ENCODE measurements around the gene BOLA3.
"Not testable (repeated sequence)": the region's sequence is repeated elsewhere in the genome, so short reads cannot be mapped to it uniquely, and the experiment has no call there.

BOLA3 gene

GRCh38 chr2:74147727-74148456 lies at the start of gene BOLA3:
Gene BOLA3, minus strand, starts transcription at chr2:74147912. Its CDS starts 38 bp downstream, at chr2:74147874.
- DNase-seq = peak; percentile 51

- DNase-seq = no peak
These were observed 49.3 kb upstream of the BOLA3 start for GRCh38 chr2:74197049-74197448.

GRCh38 chr2:74194799-74195198 lies 47.1 kb upstream of the BOLA3 start:
- DNase-seq = no peak

GRCh38 chr2:74191596-74192380 lies 44.1 kb upstream of the BOLA3 start:
- DNase-seq = no peak

- DNase-seq = no peak
These were observed 41.0 kb upstream of the BOLA3 start for GRCh38 chr2:74188696-74189095.

- DNase-seq = no peak
These were observed 40.4 kb upstream of the BOLA3 start for GRCh38 chr2:74188018-74188601.

- not testable (repeated sequence) for DNase-seq
These were observed 39.0 kb upstream of the BOLA3 start for GRCh38 chr2:74186706-74187105.

- DNase-seq = no peak
These were observed 38.3 kb upstream of the BOLA3 start for GRCh38 chr2:74186038-74186437.

- DNase-seq = no peak
These were observed 36.2 kb upstream of the BOLA3 start for GRCh38 chr2:74183878-74184277.

- DNase-seq = no peak
These were observed 34.0 kb upstream of the BOLA3 start for GRCh38 chr2:74181739-74182138.

- DNase-seq = no peak
These were observed 31.6 kb upstream of the BOLA3 start for GRCh38 chr2:74179063-74179865.

GRCh38 chr2:74178211-74179062 lies 30.7 kb upstream of the BOLA3 start, which contains the start of gene MOB1A:
Gene MOB1A, minus strand, starts transcription at chr2:74178879. Its CDS starts 205 bp downstream, at chr2:74178674.
- DNase-seq = peak; percentile 90

GRCh38 chr2:74177696-74178095 lies 30.0 kb upstream of the BOLA3 start:
- DNase-seq = no peak

- DNase-seq = no peak
These were observed 27.2 kb upstream of the BOLA3 start for GRCh38 chr2:74174909-74175308.

- no peak for DNase-seq
These were observed 21.0 kb upstream of the BOLA3 start for GRCh38 chr2:74168739-74169138.

- DNase-seq = no peak
These were observed 17.0 kb upstream of the BOLA3 start for GRCh38 chr2:74164761-74165160.

GRCh38 chr2:74162951-74163350 lies 15.2 kb upstream of the BOLA3 start:
- no peak for DNase-seq

- DNase-seq = no peak
These were observed 8.1 kb upstream of the BOLA3 start for GRCh38 chr2:74155830-74156229.

- no peak for DNase-seq
These were observed 5.2 kb upstream of the BOLA3 start for GRCh38 chr2:74152954-74153353.

GRCh38 chr2:74149570-74150319 lies 2.0 kb upstream of the BOLA3 start:
- no peak for DNase-seq

GRCh38 chr2:74149247-74149525 lies 1.5 kb upstream of the BOLA3 start:
- DNase-seq = no peak

Measured in NCI-H748 treated with DMSO at 0.1 percent for 48 hours (cell line).